ENCODE measurements around the gene CUBN.

DNA sequence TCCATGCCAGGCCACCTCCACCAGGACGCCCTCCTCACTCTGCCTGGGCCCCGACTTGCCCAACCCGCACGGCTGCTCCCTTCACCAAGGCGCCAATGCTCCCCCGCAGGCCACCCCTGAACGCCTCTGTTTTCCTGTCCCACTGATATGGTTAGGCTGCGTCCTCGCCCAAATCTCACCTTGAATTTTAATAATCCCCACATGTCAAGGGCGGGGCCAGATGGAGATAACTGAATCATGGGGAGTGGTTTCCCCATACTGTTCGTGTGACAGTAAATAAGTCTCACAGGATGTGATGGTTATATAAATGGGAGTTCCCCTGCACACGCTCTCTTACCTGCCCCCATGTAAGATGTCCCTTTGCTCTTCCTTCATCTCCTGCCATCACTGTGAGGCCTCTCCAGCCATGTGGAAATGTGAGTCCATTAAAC lies 342.2 kb downstream of the CUBN start:
- TF ChIP-seq, protein P1, sequence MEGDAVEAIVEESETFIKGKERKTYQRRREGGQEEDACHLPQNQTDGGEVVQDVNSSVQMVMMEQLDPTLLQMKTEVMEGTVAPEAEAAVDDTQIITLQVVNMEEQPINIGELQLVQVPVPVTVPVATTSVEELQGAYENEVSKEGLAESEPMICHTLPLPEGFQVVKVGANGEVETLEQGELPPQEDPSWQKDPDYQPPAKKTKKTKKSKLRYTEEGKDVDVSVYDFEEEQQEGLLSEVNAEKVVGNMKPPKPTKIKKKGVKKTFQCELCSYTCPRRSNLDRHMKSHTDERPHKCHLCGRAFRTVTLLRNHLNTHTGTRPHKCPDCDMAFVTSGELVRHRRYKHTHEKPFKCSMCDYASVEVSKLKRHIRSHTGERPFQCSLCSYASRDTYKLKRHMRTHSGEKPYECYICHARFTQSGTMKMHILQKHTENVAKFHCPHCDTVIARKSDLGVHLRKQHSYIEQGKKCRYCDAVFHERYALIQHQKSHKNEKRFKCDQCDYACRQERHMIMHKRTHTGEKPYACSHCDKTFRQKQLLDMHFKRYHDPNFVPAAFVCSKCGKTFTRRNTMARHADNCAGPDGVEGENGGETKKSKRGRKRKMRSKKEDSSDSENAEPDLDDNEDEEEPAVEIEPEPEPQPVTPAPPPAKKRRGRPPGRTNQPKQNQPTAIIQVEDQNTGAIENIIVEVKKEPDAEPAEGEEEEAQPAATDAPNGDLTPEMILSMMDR (IDR thresholded peaks at IDR 0.05; ENCODE audit: insufficient read depth, low read depth, low read length), result no peak
- TF ChIP-seq EZH2 (IDR thresholded peaks at IDR 0.05; ENCODE audit: insufficient read depth, low read length), result no peak

Measured in astrocyte (in vitro differentiated cells and primary cell).